NAMALWA (cell line): Measurements from ENCODE around the gene TPST1.
"Not testable (repeated sequence)": the region's sequence is repeated elsewhere in the genome, so short reads cannot be mapped to it uniquely, and the experiment has no call there.

Experiments
- DNase-seq: peaks from one replicate; pipeline ENCODE4 v3.0.0-alpha.2; 2015; ENCODE audit warnings: low spot score

Gene TPST1

GRCh38 chr7:66331883-66332282 is 126.7 kb downstream of the TPST1 start:
- no peak for DNase-seq

- no peak for DNase-seq
Observed at GRCh38 chr7:66333443-66333842, 128.3 kb downstream of the TPST1 start.

GRCh38 chr7:66335318-66335717 is 130.2 kb downstream of the TPST1 start:
- no peak for DNase-seq

GRCh38 chr7:66336760-66337159 is 131.6 kb downstream of the TPST1 start:
- DNase-seq: no peak

GRCh38 chr7:66339141-66339540 is 134.0 kb downstream of the TPST1 start:
- DNase-seq: no peak

- DNase-seq: no peak
Observed at GRCh38 chr7:66344166-66344565, 139.0 kb downstream of the TPST1 start.

GRCh38 chr7:66348531-66348930 is 143.4 kb downstream of the TPST1 start:
- no peak for DNase-seq

GRCh38 chr7:66348959-66349358 is 143.8 kb downstream of the TPST1 start:
- DNase-seq: peak; percentile 13

- DNase-seq: no peak
Observed at GRCh38 chr7:66352071-66352470, 146.9 kb downstream of the TPST1 start.

GRCh38 chr7:66353547-66353946 is 148.4 kb downstream of the TPST1 start:
- no peak for DNase-seq

- DNase-seq: no peak
Observed at GRCh38 chr7:66355756-66356155, 150.6 kb downstream of the TPST1 start.

- DNase-seq: no peak
Observed at GRCh38 chr7:66356277-66356721, 151.2 kb downstream of the TPST1 start.

GRCh38 chr7:66357087-66357486 is 152.0 kb downstream of the TPST1 start:
- no peak for DNase-seq

- no peak for DNase-seq
Observed at GRCh38 chr7:66359656-66360211, 154.6 kb downstream of the TPST1 start.

- no peak for DNase-seq
Observed at GRCh38 chr7:66362136-66362535, 157.0 kb downstream of the TPST1 start.

- DNase-seq: no peak
Observed at GRCh38 chr7:66363635-66364034, 158.5 kb downstream of the TPST1 start.

GRCh38 chr7:66365031-66365430 is 159.9 kb downstream of the TPST1 start:
- DNase-seq: not testable (repeated sequence)

- DNase-seq: no peak
Observed at GRCh38 chr7:66371096-66371824, 166.1 kb downstream of the TPST1 start.

- DNase-seq: not testable (repeated sequence)
Observed at GRCh38 chr7:66374141-66374840, 169.2 kb downstream of the TPST1 start.

GRCh38 chr7:66376264-66376945 is 171.3 kb downstream of the TPST1 start:
- DNase-seq: no peak

- no peak for DNase-seq
Observed at GRCh38 chr7:66377045-66377444, 171.9 kb downstream of the TPST1 start.

- no peak for DNase-seq
Observed at GRCh38 chr7:66377714-66378113, 172.6 kb downstream of the TPST1 start.
